HFFc6 (cell line): ENCODE results near the gene ART4. TPM values are rescaled to one million over a fixed set of nuclear protein-coding genes. Genes with fewer than 3 reads are reported as not detected.

Experiments
- DNase-seq: peaks from one replicate; pipeline ENCODE4 v3.0.0-alpha.2; 2018
- H3K27ac Mint-ChIP-seq: 2 replicates; pipeline ENCODE4 v1.8.0; 2020; ENCODE audit warnings: mild to moderate bottlenecking, mixed read lengths
- H3K27me3 Mint-ChIP-seq: 2 replicates; pipeline ENCODE4 v1.8.0; 2021; ENCODE audit warnings: mild to moderate bottlenecking, moderate library complexity, mixed read lengths; ENCODE audit not compliant: insufficient read depth
- H3K36me3 Mint-ChIP-seq: 2 replicates; pipeline ENCODE4 v1.8.0; 2021; ENCODE audit warnings: low read depth, mixed read lengths
- H3K4me1 Mint-ChIP-seq: 2 replicates; pipeline ENCODE4 v1.8.0; 2020; ENCODE audit warnings: low read depth, mixed read lengths
- H3K4me3 Mint-ChIP-seq: 2 replicates; pipeline ENCODE4 v1.8.0; 2020; ENCODE audit warnings: mild to moderate bottlenecking, moderate library complexity, mixed read lengths
- H3K9me3 Mint-ChIP-seq: 2 replicates; pipeline ENCODE4 v1.8.0; 2020; ENCODE audit warnings: mild to moderate bottlenecking, mixed read lengths
- total RNA-seq, 6 experiments: library from RNA; stranded (reverse); fragmentation: NEBNext Ultra II Directional; extraction: Animal tissue kit (Norgen Biotek cat#: 25700); gene quantifications; 2 replicates in 1 of 6; 3 replicates in 5 of 6; pipeline ENCODE4 v1.2.3, GENCODE V29; 2021
- TF ChIP-seq, protein P1 (sequence below): fragments of 200-600 bp; sonication (generic); IDR thresholded peaks from 2 replicates; pipeline ENCODE4 v1.5.0; 2021; ENCODE audit warnings: antibody characterized with exemption, mild to moderate bottlenecking

The ART4 gene
- total RNA-seq, 6 experiments from 2014 or later: not detected

DNA sequence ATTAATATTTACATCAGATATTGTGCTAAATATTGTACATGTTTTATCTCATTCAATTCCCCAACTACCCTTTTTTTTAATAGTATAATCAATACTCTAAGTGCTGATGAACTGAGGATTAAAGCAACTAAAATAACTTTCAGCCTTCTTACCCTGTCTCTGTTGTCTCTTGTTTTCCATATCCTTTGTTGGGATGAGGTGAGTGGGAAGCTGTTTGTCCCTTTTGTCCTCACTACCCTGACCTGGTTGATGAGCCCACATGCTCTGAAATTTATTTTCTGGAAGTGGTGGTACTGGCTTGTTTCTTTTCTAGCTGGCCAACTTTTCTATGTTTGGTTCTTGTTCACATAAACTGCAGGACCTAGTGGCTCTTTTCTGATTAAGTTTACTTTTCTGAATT is 9.6 kb upstream of the ART4 start:
- Mint-ChIP-seq H3K36me3 (no peaks in the 10 kb centered on the region), H3K4me1 (peaks cover 18% of the 10 kb centered on the region), H3K27ac (no peak overlapping the region), H3K9me3 (peaks cover 4% of the 10 kb centered on the region; the same call in 1 of the 2 replicates), H3K27me3 (peaks cover 11% of the 10 kb centered on the region), H3K4me3 (no peak overlapping the region)
- TF ChIP-seq, protein P1, sequence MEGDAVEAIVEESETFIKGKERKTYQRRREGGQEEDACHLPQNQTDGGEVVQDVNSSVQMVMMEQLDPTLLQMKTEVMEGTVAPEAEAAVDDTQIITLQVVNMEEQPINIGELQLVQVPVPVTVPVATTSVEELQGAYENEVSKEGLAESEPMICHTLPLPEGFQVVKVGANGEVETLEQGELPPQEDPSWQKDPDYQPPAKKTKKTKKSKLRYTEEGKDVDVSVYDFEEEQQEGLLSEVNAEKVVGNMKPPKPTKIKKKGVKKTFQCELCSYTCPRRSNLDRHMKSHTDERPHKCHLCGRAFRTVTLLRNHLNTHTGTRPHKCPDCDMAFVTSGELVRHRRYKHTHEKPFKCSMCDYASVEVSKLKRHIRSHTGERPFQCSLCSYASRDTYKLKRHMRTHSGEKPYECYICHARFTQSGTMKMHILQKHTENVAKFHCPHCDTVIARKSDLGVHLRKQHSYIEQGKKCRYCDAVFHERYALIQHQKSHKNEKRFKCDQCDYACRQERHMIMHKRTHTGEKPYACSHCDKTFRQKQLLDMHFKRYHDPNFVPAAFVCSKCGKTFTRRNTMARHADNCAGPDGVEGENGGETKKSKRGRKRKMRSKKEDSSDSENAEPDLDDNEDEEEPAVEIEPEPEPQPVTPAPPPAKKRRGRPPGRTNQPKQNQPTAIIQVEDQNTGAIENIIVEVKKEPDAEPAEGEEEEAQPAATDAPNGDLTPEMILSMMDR: no peak
- no peak for DNase-seq

DNA sequence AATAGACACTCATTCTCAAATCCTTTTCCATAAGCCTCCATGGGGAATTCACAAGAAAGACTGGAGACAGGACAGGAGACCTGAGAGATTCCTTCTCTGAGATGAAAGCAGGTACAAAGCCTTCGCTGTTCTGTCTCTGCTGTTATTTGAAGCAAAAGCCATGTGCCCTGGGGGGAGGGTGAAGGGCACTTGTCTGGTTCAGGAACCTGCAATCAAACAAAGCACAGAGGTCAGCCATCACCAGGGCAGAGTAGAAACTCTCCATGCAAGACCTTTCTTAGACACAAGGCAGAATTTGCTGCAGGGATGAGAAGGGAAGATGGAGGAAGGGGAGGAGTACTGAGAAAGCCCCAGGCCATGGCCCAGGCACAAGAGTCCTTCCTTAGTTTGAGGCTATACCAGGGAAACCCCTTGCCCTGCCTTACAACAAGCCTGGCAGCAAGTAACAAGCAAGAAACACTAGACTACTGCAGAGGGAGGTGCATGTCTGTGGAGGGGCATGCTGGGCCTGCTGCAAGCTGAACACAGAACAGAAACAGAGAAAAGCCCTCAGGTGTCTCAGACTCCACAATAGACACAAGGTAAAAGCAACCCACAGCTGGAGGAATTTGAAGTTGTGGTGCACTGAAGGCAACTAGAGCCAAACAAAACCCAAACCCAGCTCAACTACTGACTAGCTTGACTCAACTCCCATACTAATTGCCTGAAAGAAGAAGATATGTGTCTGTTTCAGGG is 7.8 kb upstream of the ART4 start:
- DNase-seq: no peak
- no peak overlapping the region for H3K4me3 Mint-ChIP-seq
- no peaks in the 10 kb centered on the region for H3K36me3 Mint-ChIP-seq
- H3K27ac Mint-ChIP-seq: no peak overlapping the region
- peaks cover 21% of the 10 kb centered on the region for H3K4me1 Mint-ChIP-seq
- TF ChIP-seq, protein P1: no peak
- H3K9me3 Mint-ChIP-seq: no peaks in the 10 kb centered on the region; the same call in 1 of the 2 replicates
- H3K27me3 Mint-ChIP-seq: peaks cover 11% of the 10 kb centered on the region

DNA sequence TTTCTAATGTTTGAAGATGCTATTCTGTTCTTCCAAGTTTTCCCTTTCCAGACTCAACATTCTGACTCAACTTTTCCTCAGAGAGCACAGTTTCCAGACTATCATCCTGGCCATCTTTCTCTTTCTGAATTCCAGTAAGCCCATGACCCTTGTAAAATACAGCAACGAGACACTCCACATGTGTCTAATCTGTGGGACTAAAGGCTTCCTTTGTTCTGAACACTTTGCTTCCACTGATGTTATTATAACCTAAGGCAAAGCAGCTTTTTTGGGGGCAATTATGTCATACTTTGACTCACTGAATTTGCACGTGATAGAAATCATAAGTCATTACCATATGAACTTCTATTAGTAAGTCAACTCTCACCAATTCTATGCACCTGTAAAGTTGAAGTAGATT is 6.3 kb upstream of the ART4 start:
- H3K36me3 Mint-ChIP-seq: no peaks in the 10 kb centered on the region
- no peaks in the 10 kb centered on the region for H3K9me3 Mint-ChIP-seq
- no peak overlapping the region for H3K4me3 Mint-ChIP-seq
- DNase-seq: no peak
- H3K4me1 Mint-ChIP-seq: peaks cover 24% of the 10 kb centered on the region
- peaks cover 11% of the 10 kb centered on the region for H3K27me3 Mint-ChIP-seq
- H3K27ac Mint-ChIP-seq: no peak overlapping the region
- TF ChIP-seq, protein P1: no peak

DNA sequence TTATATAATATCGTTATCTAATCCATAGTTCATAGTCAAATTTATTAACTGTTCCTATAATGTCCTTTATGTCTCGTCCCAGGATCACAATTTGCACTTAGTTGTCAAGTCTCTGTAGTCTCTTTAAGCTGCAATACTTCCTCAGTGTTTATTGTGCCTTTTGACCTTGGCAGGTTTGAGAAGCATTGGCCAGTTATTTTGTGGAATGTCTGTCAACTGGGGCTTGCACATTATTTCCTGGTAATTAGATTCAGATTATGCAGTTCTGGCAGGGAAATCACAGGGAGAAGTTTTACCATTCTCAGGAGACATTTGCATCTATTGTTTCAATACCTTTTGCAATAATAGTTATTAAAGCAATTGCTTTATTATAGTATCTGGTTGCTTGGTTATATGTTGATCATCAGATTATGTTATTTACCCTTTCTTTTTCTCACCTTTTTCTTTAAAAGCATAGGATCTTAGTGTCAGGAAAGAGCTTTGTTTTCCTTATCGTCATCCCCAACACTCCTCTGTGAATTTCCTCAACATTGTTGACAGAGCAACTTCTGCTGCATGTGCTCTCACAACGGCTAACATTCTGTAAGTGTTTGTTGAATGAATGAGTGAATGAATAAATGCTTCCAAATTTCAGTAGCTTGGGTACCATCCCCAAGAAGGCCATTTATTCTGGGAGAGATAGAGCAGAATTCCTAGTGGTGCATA is 3.7 kb upstream of the ART4 start:
- H3K36me3 Mint-ChIP-seq: no peaks in the 10 kb centered on the region
- no peaks in the 10 kb centered on the region for H3K9me3 Mint-ChIP-seq
- peaks cover 27% of the 10 kb centered on the region for H3K4me1 Mint-ChIP-seq
- no peak overlapping the region for H3K27ac Mint-ChIP-seq
- TF ChIP-seq, protein P1: no peak
- DNase-seq: no peak
- H3K4me3 Mint-ChIP-seq: no peak overlapping the region
- H3K27me3 Mint-ChIP-seq: peaks cover 7% of the 10 kb centered on the region

DNA sequence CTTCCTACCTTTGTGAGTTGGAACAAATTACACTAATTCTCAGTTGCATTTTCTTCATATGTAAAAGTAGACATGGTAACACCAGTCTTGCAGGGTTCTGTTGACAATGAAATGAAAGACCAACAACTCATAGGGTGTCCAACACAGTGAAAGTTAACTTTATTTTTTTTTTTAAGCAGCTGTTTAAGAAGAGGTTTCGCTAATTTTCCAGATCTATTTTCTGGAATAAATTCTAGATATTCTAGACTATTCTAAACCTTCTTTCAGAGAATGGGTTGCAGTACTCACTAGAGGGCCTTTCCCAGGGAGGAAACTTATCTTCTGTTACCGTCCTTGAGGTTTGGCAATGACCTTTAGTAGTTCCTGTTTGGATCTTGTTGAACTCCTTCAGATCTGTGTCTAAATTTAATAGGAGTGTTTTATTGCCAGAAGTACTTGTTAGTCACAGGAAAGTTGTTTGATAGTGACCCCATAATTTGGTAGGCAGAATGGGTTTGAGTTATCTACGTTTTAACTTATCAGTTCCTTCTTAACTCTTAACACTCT is 2.8 kb upstream of the ART4 start:
- H3K4me3 Mint-ChIP-seq: no peak overlapping the region
- peaks cover 4% of the 10 kb centered on the region for H3K27me3 Mint-ChIP-seq
- H3K4me1 Mint-ChIP-seq: peaks cover 36% of the 10 kb centered on the region
- no peaks in the 10 kb centered on the region for H3K36me3 Mint-ChIP-seq
- no peak overlapping the region for H3K27ac Mint-ChIP-seq
- TF ChIP-seq, protein P1: no peak
- DNase-seq: no peak
- no peaks in the 10 kb centered on the region for H3K9me3 Mint-ChIP-seq
